GM12865 (cell line): ENCODE results near the gene SPATS2.
"Not testable (repeated sequence)": the region's sequence is repeated elsewhere in the genome, so short reads cannot be mapped to it uniquely, and the experiment has no call there.

Source experiments
- DNase-seq: peaks from one replicate; pipeline ENCODE4 v3.0.0; 2010; ENCODE audit warnings: low read depth
- H3K4me3 ChIP-seq: 2 replicates; pipeline ENCODE4 v1.5.1; 2011; ENCODE audit warnings: mild to moderate bottlenecking, low read depth, low read length, control low read depth
- TF ChIP-seq, protein P1 (sequence below): IDR thresholded peaks from 2 replicates; pipeline ENCODE4 v1.5.1; 2011; ENCODE audit warnings: low read length, control low read depth, low read depth, inconsistent platforms; ENCODE audit not compliant: insufficient read depth; ENCODE audit errors: missing control alignments

The SPATS2 gene

DNA sequence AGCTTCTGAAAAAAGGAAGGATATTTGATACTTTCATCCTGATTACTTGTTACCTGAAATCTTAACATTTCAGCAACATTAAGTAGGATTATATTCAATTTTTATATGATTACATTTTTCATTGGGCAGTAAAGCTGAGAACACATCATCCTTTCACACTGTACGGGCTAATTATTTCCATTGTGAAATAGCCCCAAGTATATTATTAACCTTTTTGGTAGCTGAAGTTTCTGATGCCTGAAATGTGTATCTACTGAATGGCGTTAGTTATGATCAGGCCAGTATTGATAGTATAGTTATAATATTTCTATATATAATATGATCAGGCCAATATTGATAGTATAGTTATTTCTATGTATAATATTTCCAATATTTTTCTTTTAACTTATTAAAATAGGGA lies 10.1 kb downstream of the SPATS2 start:
- DNase-seq = no peak
- TF ChIP-seq, protein P1, sequence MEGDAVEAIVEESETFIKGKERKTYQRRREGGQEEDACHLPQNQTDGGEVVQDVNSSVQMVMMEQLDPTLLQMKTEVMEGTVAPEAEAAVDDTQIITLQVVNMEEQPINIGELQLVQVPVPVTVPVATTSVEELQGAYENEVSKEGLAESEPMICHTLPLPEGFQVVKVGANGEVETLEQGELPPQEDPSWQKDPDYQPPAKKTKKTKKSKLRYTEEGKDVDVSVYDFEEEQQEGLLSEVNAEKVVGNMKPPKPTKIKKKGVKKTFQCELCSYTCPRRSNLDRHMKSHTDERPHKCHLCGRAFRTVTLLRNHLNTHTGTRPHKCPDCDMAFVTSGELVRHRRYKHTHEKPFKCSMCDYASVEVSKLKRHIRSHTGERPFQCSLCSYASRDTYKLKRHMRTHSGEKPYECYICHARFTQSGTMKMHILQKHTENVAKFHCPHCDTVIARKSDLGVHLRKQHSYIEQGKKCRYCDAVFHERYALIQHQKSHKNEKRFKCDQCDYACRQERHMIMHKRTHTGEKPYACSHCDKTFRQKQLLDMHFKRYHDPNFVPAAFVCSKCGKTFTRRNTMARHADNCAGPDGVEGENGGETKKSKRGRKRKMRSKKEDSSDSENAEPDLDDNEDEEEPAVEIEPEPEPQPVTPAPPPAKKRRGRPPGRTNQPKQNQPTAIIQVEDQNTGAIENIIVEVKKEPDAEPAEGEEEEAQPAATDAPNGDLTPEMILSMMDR = no peak

DNA sequence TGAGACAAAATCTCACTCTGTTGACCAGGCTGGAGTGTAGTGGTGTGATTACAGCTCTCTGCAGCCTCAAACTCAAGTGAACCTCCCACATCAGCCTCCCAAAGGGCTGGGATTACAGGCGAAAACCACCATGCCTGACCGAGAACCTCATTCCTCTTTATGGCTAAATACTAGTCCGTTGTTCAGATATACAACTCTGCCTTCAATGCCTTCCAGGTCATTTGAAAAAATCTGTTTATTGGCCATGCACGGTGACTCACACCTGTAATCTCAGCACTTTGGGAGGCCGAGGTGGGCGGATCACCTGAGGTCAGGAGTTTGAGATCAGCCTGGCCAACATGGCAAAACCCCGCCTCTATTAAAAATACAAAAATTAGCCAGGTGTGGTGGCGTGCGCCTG lies 12.9 kb downstream of the SPATS2 start:
- DNase-seq, H3K4me3 ChIP-seq: not testable (repeated sequence)

More for the DNA sequence above, 10.1 kb downstream of the SPATS2 start:
- H3K4me3 ChIP-seq = no peak overlapping the region

DNA sequence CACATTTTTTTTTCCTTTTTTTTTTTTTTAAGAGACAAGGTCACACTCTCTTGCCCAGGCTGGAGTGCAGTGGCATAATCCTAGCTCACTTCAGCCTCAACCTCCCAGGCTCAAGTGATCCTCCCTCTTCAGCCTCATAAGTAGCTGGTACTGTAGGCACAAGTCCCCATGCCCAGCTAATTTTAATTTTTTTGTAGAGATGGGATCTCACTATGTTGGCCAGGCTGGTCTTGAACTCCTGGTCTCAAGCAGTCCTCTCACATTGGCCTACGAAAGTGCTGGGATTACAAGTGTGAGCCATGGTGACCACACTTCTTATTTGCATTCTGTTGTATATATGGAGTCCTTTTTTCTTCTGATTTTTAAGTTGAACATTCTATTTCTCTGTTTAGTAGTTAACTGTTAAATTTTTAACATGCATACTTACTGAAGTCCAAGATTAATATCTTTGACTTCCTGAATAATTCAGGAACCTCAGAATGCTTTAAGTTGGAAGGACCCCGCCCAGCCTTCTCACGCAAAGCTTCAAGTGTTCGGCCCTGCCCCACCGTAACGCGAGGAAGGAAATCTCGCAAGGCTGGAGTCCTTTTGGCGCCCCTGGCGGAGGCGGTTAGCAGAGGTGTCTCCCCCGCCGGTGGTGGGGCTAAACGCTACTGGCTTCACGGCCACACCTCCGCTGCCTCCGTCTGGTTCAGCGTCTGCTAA lies 21.6 kb downstream of the SPATS2 start:
- TF ChIP-seq, protein P1 = no peak
- H3K4me3 ChIP-seq = no peak overlapping the region
- DNase-seq = no peak

GRCh38 chr12:49389387-49389703 lies 22.1 kb downstream of the SPATS2 start:
- H3K4me3 ChIP-seq = no peak overlapping the region
- DNase-seq = no peak
- TF ChIP-seq, protein P1 = no peak

GRCh38 chr12:49397000-49397399 lies 29.7 kb downstream of the SPATS2 start:
- TF ChIP-seq, protein P1 = no peak
- H3K4me3 ChIP-seq = no peak overlapping the region
- no peak for DNase-seq

DNA sequence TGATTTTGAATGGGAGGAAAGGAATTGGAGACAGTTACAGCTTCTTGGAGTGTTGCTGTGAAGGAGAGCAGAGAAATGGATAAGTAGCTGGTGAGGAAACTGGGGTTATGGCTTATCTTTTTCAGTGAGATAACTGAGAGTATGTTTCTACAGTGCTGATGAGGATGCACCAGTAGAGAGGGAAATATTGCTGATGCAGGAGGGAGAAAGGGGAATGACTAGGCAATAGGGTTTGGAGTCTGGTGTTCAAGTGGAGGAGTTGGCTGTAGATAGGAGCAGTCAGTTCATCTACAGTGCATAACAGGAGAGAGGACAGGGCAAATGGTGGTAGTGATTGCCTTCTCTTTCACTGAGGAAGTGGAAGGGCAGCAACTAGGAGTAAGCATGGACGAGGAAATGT lies 33.0 kb downstream of the SPATS2 start:
- TF ChIP-seq, protein P1 = no peak
- no peak overlapping the region for H3K4me3 ChIP-seq
- DNase-seq = no peak

GRCh38 chr12:49403971-49404450 lies 36.7 kb downstream of the SPATS2 start:
- DNase-seq = no peak
- H3K4me3 ChIP-seq = no peak overlapping the region
- TF ChIP-seq, protein P1 = no peak
